WTC11 (cell line): ENCODE results near the gene PLD1. TPM values are rescaled to one million over a fixed set of nuclear protein-coding genes. Genes with fewer than 3 reads are reported as not detected.

ENCODE experiments used
- ATAC-seq: fragments of 200-7000 bp; cut with Tn5 transposase; 2 replicates; pipeline ENCODE4 v1.10.0; 2021; ENCODE audit warnings: mild to moderate bottlenecking, moderate library complexity
- CTCF ChIA-PET: fragments of 300-600 bp; sonication (Branson Sonifier 250); formaldehyde crosslinking; loops from one replicate; lab custom pipeline; 2021; ENCODE audit warnings: antibody characterized with exemption; lab: Charles Lee
- POLR2A ChIA-PET: fragments of 350-600 bp; sonication (Branson Sonifier 250); formaldehyde crosslinking; loops from one replicate; lab custom pipeline; 2021; ENCODE audit warnings: antibody characterized with exemption; lab: Charles Lee
- DNase-seq: peaks from one replicate; pipeline ENCODE4 v3.0.0; 2021; ENCODE audit warnings: low spot score
- H3K27ac Mint-ChIP-seq: 2 replicates; pipeline ENCODE4 v1.8.0; 2021; ENCODE audit warnings: mixed read lengths
- H3K27me3 Mint-ChIP-seq: 2 replicates; pipeline ENCODE4 v1.8.0; 2021; ENCODE audit warnings: low read depth, mild to moderate bottlenecking, moderate library complexity, mixed read lengths
- H3K36me3 Mint-ChIP-seq: 2 replicates; pipeline ENCODE4 v1.8.0; 2021; ENCODE audit warnings: mixed read lengths
- H3K4me1 Mint-ChIP-seq: 2 replicates; pipeline ENCODE4 v1.8.0; 2022; ENCODE audit warnings: mixed read lengths
- H3K4me3 Mint-ChIP-seq: 2 replicates; pipeline ENCODE4 v1.8.0; 2021; ENCODE audit warnings: mild to moderate bottlenecking, moderate library complexity, mixed read lengths
- H3K9me3 Mint-ChIP-seq: 2 replicates; pipeline ENCODE4 v1.8.0; 2021; ENCODE audit warnings: mixed read lengths
- E2F4 ChIP-seq: sonication (generic); formaldehyde crosslinking; IDR thresholded peaks from 2 replicates; pipeline ENCODE4 v1.8.1; 2022; ENCODE audit warnings: low read depth, mild to moderate bottlenecking, moderate library complexity, missing genetic modification reagents, borderline replicate concordance
- ESRRA ChIP-seq: sonication (generic); formaldehyde crosslinking; IDR thresholded peaks from 2 replicates; pipeline ENCODE4 v1.8.1; 2022; ENCODE audit warnings: mild to moderate bottlenecking, missing genetic modification reagents, borderline replicate concordance
- FOXK1 ChIP-seq: sonication (generic); formaldehyde crosslinking; IDR thresholded peaks from 2 replicates; pipeline ENCODE4 v1.8.0; 2022; ENCODE audit warnings: mild to moderate bottlenecking, moderate library complexity, missing genetic modification reagents
- HMGA2 ChIP-seq: fragments of 250-450 bp; sonication (Bioruptor Pico); IDR thresholded peaks from 2 replicates; pipeline ENCODE4 v1.4.0; 2021; ENCODE audit warnings: mild to moderate bottlenecking, moderate library complexity
- IRF2 ChIP-seq: sonication (generic); formaldehyde crosslinking; IDR thresholded peaks from 2 replicates; pipeline ENCODE4 v1.8.0; 2022; ENCODE audit warnings: low read depth, missing genetic modification reagents, borderline replicate concordance
- JUN ChIP-seq: sonication (generic); formaldehyde crosslinking; IDR thresholded peaks from 2 replicates; pipeline ENCODE4 v1.8.0; 2023; ENCODE audit warnings: mild to moderate bottlenecking, missing genetic modification reagents
- KAT7 ChIP-seq: sonication (generic); formaldehyde crosslinking; IDR thresholded peaks from 2 replicates; pipeline ENCODE4 v1.8.1; 2023; ENCODE audit warnings: missing genetic modification reagents, mild to moderate bottlenecking, borderline replicate concordance
- MAX ChIP-seq: sonication (generic); formaldehyde crosslinking; IDR thresholded peaks from 2 replicates; pipeline ENCODE4 v1.8.0; 2022; ENCODE audit warnings: mild to moderate bottlenecking, missing genetic modification reagents
- NFATC4 ChIP-seq: fragments of 250-450 bp; sonication (Bioruptor Pico); IDR thresholded peaks from 2 replicates; pipeline ENCODE4 v1.9.0; 2021; ENCODE audit warnings: mild to moderate bottlenecking
- NR3C1 ChIP-seq: sonication (generic); formaldehyde crosslinking; conservative IDR thresholded peaks from 2 replicates; pipeline ENCODE4 v1.8.1; 2023; ENCODE audit warnings: low read depth, mild to moderate bottlenecking, missing genetic modification reagents
- PRRX2 ChIP-seq: fragments of 250-450 bp; sonication (Bioruptor Pico); IDR thresholded peaks from 2 replicates; pipeline ENCODE4 v1.8.0; 2021; ENCODE audit warnings: mild to moderate bottlenecking
- SMAD4 ChIP-seq: sonication (generic); formaldehyde crosslinking; IDR thresholded peaks from 2 replicates; pipeline ENCODE4 v1.8.0; 2022; ENCODE audit warnings: mild to moderate bottlenecking, missing genetic modification reagents
- SOX15 ChIP-seq: fragments of 250-450 bp; sonication (Bioruptor Pico); IDR thresholded peaks from 2 replicates; pipeline ENCODE4 v1.9.0; 2021; ENCODE audit warnings: mild to moderate bottlenecking
- TEAD4 ChIP-seq: sonication (generic); formaldehyde crosslinking; IDR thresholded peaks from 2 replicates; pipeline ENCODE4 v1.8.0; 2022; ENCODE audit warnings: mild to moderate bottlenecking, missing genetic modification reagents
- TP53 ChIP-seq: sonication (generic); formaldehyde crosslinking; IDR thresholded peaks from 2 replicates; pipeline ENCODE4 v1.8.1; 2023; ENCODE audit warnings: mild to moderate bottlenecking, missing genetic modification reagents
- ZMAT4 ChIP-seq: fragments of 250-450 bp; sonication (Bioruptor Pico); IDR thresholded peaks from 2 replicates; pipeline ENCODE4 v1.9.0; 2021; ENCODE audit warnings: mild to moderate bottlenecking
- ZNF219 ChIP-seq: sonication (generic); formaldehyde crosslinking; IDR thresholded peaks from 2 replicates; pipeline ENCODE4 v1.8.0; 2023; ENCODE audit warnings: missing genetic modification reagents, mild to moderate bottlenecking, borderline replicate concordance
- ZNF396 ChIP-seq: fragments of 250-450 bp; sonication (Bioruptor Pico); IDR thresholded peaks from 2 replicates; pipeline ENCODE4 v1.8.0; 2021; ENCODE audit warnings: mild to moderate bottlenecking, moderate library complexity, borderline replicate concordance
- total RNA-seq: library from RNA; stranded (reverse); gene quantifications from 3 replicates; pipeline ENCODE4 v1.2.3, GENCODE V29; 2021
- TF ChIP-seq, protein P1 (sequence below): sonication (generic); formaldehyde crosslinking; conservative IDR thresholded peaks from 2 replicates; pipeline ENCODE4 v1.8.1; 2023; ENCODE audit warnings: mild to moderate bottlenecking, low read depth, missing genetic modification reagents, moderate library complexity
- TF ChIP-seq, protein P2 (sequence below): sonication (generic); formaldehyde crosslinking; IDR thresholded peaks from 2 replicates; pipeline ENCODE4 v1.8.1; 2023; ENCODE audit warnings: mild to moderate bottlenecking, missing genetic modification reagents
- TF ChIP-seq, protein P3 (sequence below): fragments of 250-450 bp; sonication (Bioruptor Pico); IDR thresholded peaks from 2 replicates; pipeline ENCODE4 v2.1.2; 2022; ENCODE audit warnings: mild to moderate bottlenecking, moderate library complexity

The PLD1 gene
- total RNA-seq, 1 experiment from 2014 or later, result 4.0 TPM

DNA sequence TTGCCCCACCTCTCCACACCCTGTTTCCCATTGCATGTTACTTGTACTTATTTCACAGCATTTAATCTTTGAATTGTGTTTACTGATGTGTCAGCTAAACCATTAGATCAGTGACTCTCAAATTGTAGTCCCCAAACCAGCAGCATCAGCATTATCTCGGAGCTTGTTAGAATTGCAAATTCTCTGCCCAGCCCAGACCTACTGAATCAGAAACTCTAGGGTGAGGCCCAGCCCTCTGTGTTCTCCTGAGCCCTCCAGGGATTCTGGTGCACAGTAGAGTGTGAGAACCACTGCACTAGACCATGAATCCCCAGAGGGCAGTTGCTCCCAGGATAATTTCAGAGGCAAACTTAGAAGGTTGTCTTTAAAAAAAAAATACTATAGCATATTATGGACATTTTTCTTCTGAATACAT lies 13.0 kb downstream of the PLD1 start:
- Mint-ChIP-seq H3K27me3 (no peaks in the 10 kb centered on the region), H3K4me3 (no peak overlapping the region), H3K9me3 (peaks cover under 1% of the 10 kb centered on the region; the same call in 1 of the 2 replicates), H3K27ac (no peak overlapping the region), H3K4me1 (peaks cover 12% of the 10 kb centered on the region), H3K36me3 (no peaks in the 10 kb centered on the region)
- POLR2A ChIA-PET, result no interaction called here
- DNase-seq (no peak), ATAC-seq (peak; percentile 83)
- TF ChIP-seq NFATC4 (CRISPR knock-in tag) (no peak), HMGA2 (CRISPR knock-in tag) (no peak), ESRRA (CRISPR knock-in tag) (no peak), ZNF396 (CRISPR knock-in tag) (no peak), TP53 (CRISPR knock-in tag) (no peak), FOXK1 (CRISPR knock-in tag) (no peak), TEAD4 (CRISPR knock-in tag) (no peak), JUN (CRISPR knock-in tag) (no peak), ZMAT4 (no peak), KAT7 (CRISPR knock-in tag) (no peak)
- TF ChIP-seq, protein P1, sequence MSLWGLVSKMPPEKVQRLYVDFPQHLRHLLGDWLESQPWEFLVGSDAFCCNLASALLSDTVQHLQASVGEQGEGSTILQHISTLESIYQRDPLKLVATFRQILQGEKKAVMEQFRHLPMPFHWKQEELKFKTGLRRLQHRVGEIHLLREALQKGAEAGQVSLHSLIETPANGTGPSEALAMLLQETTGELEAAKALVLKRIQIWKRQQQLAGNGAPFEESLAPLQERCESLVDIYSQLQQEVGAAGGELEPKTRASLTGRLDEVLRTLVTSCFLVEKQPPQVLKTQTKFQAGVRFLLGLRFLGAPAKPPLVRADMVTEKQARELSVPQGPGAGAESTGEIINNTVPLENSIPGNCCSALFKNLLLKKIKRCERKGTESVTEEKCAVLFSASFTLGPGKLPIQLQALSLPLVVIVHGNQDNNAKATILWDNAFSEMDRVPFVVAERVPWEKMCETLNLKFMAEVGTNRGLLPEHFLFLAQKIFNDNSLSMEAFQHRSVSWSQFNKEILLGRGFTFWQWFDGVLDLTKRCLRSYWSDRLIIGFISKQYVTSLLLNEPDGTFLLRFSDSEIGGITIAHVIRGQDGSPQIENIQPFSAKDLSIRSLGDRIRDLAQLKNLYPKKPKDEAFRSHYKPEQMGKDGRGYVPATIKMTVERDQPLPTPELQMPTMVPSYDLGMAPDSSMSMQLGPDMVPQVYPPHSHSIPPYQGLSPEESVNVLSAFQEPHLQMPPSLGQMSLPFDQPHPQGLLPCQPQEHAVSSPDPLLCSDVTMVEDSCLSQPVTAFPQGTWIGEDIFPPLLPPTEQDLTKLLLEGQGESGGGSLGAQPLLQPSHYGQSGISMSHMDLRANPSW, result no peak
- CTCF ChIA-PET, result interaction anchor here (1.0 kb wide), 1 partner anchor 32 kb away, joined by 3 read pairs; no protein-coding TSS in a partner anchor

DNA sequence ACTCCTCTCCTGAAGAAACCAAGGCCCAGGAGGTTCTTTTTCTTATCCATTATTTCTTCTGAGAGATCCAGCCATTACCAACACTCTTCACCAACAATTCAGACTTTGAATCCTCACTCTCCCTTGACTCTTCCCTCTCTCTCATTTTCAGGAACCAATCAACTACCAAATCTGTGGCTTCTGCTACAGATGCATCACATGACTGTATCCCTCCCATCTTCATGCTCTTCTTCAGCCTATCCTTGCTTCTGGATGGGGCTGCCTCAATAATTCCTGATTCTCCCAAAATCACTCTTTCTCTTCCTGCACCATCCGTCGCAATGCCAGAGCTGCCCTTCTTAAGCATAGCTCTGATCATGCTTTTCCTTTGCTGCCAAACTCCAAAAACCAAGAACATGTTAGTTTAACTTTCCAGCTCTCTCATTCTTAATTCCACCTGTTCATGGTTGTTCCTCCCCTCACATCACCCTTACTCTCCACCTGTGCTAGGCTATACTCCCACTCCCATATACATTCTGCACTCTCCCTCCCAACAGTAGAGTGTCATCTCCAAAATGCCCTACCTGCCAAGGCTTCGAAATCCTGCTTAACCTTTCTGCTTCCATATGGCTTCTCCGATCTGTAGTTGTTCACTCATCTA lies 13.5 kb downstream of the PLD1 start:
- no peak for DNase-seq
- ChIA-PET CTCF (interaction anchor here (1.0 kb wide), 2 partner anchors 33 kb away, joined by 3 read pairs; no protein-coding TSS in a partner anchor), POLR2A (no interaction called here)
- Mint-ChIP-seq H3K4me1 (peaks cover 18% of the 10 kb centered on the region), H3K36me3 (no peaks in the 10 kb centered on the region), H3K27ac (no peak overlapping the region), H3K9me3 (peaks cover 4% of the 10 kb centered on the region; the same call in 1 of the 2 replicates), H3K4me3 (no peak overlapping the region), H3K27me3 (peaks cover 3% of the 10 kb centered on the region; the same call in 1 of the 2 replicates)
- no peak for ATAC-seq
- no peak for TF ChIP-seq TEAD4 (CRISPR knock-in tag)
- no peak for TF ChIP-seq IRF2 (CRISPR knock-in tag)
- no peak for TF ChIP-seq SMAD4 (CRISPR knock-in tag)
- TF ChIP-seq E2F4 (CRISPR knock-in tag), result no peak
- TF ChIP-seq NR3C1 (CRISPR knock-in tag), result no peak
- no peak for TF ChIP-seq ZNF219 (CRISPR knock-in tag)
- TF ChIP-seq, protein P2, sequence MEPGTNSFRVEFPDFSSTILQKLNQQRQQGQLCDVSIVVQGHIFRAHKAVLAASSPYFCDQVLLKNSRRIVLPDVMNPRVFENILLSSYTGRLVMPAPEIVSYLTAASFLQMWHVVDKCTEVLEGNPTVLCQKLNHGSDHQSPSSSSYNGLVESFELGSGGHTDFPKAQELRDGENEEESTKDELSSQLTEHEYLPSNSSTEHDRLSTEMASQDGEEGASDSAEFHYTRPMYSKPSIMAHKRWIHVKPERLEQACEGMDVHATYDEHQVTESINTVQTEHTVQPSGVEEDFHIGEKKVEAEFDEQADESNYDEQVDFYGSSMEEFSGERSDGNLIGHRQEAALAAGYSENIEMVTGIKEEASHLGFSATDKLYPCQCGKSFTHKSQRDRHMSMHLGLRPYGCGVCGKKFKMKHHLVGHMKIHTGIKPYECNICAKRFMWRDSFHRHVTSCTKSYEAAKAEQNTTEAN (CRISPR knock-in tag), result no peak
- TF ChIP-seq MAX (CRISPR knock-in tag), result no peak
- no peak for TF ChIP-seq ZMAT4
- TF ChIP-seq, protein P3, sequence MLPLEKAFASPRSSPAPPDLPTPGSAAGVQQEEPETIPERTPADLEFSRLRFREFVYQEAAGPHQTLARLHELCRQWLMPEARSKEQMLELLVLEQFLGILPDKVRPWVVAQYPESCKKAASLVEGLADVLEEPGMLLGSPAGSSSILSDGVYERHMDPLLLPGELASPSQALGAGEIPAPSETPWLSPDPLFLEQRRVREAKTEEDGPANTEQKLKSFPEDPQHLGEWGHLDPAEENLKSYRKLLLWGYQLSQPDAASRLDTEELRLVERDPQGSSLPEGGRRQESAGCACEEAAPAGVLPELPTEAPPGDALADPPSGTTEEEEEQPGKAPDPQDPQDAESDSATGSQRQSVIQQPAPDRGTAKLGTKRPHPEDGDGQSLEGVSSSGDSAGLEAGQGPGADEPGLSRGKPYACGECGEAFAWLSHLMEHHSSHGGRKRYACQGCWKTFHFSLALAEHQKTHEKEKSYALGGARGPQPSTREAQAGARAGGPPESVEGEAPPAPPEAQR, result no peak
- TF ChIP-seq SOX15 (CRISPR knock-in tag), result no peak
- no peak for TF ChIP-seq HMGA2 (CRISPR knock-in tag)
- TF ChIP-seq PRRX2 (CRISPR knock-in tag), result no peak
